Measurements from ENCODE around the gene LRP1.

DNA sequence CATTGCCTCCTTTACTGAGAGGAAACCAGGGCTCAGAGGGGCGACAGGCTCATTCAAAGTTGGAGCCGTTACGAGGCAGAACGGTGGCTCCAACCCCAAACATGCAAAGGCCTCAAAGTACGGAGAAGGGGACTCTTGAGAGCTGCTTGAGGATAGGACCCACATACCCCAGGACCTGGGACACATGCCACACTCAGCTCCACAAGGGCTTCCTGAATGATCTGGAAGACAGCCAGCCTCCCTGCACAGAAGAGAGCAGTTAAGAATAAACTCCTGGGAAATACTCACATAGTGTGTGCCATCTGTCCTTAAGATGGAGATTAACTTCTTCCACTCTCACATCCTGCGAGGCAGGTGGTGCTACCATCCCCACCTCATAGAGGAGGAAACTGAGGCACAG lies 61.8 kb downstream of the LRP1 start:
- TF ChIP-seq, protein P1, sequence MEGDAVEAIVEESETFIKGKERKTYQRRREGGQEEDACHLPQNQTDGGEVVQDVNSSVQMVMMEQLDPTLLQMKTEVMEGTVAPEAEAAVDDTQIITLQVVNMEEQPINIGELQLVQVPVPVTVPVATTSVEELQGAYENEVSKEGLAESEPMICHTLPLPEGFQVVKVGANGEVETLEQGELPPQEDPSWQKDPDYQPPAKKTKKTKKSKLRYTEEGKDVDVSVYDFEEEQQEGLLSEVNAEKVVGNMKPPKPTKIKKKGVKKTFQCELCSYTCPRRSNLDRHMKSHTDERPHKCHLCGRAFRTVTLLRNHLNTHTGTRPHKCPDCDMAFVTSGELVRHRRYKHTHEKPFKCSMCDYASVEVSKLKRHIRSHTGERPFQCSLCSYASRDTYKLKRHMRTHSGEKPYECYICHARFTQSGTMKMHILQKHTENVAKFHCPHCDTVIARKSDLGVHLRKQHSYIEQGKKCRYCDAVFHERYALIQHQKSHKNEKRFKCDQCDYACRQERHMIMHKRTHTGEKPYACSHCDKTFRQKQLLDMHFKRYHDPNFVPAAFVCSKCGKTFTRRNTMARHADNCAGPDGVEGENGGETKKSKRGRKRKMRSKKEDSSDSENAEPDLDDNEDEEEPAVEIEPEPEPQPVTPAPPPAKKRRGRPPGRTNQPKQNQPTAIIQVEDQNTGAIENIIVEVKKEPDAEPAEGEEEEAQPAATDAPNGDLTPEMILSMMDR (IDR thresholded peaks at IDR 0.05) = no peak
- TF ChIP-seq POLR2A (IDR thresholded peaks at IDR 0.05) = no peak

All from prostate gland (tissue), 2 donors.